Inflammatory macrophage treated with lipopolysaccharide for 4 hours (primary cell): ENCODE measurements around the gene CYTL1.
"Not testable (repeated sequence)": the region's sequence is repeated elsewhere in the genome, so short reads cannot be mapped to it uniquely, and the experiment has no call there.

Experiments
- DNase-seq: peaks from one replicate; pipeline ENCODE4 v3.0.0-alpha.2; 2020

CYTL1 gene

GRCh38 chr4:4996935-4997334 is 22.3 kb downstream of the CYTL1 start:
- not testable (repeated sequence) for DNase-seq

GRCh38 chr4:4995908-4996265 is 23.4 kb downstream of the CYTL1 start:
- no peak for DNase-seq

GRCh38 chr4:4995103-4995907 is 24.0 kb downstream of the CYTL1 start:
- DNase-seq: peak; percentile 66

DNA sequence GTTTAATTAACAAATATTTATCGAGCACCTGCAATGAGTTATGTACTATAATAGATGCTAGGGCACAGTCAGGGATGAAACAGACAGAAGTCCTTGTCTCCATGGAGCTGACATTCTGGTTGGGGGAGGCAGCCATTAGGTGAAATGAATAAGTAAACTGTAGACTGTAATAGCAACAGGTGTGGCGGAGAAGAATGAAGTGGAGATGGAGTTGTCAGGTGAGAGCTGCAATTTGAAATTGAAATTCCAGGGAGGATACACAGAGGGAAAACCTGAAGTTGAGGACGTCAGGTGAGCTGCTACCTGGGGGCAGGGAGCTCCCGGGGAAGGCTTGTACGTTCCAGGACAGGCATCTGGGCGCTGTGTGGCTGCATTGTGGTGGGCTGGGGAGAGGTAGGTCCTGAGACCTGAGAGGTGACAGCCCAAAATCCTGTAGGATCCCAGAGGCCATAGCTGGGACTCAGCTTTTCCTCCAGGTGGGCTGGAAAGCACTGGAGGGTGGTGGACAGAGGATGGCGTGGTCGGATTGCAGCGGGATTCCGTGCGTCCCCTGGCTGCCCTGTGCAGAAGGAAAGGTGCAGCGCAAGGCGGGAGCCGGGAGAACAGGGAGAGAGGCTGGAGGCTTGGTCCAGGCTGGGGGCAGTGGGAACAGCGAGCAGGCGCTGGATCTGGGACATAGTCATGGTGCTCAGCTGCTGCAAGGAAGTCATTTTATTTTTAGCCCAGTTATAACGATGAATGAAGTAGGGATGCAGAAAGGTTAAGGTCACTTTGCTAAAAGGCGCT is 24.8 kb downstream of the CYTL1 start:
- DNase-seq: no peak

DNA sequence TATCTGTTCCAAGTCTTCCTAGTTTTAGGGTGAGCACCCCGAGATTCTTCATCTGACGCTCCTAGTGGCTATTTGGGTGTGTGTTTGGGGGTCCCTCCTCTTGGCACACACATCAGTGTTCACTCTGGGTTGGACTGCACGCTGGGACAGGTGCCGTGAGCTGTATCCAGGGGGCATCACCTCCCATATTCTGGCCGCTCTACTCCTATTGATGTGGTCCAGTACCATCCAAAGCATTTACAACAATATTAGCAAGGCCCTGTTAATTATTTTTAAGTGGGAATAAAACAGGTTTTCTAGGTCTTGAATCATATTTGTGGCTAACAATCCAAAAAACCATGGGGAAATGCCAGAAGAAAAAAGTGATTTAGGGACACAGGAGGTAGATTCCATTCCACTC is 26.4 kb downstream of the CYTL1 start:
- no peak for DNase-seq

DNA sequence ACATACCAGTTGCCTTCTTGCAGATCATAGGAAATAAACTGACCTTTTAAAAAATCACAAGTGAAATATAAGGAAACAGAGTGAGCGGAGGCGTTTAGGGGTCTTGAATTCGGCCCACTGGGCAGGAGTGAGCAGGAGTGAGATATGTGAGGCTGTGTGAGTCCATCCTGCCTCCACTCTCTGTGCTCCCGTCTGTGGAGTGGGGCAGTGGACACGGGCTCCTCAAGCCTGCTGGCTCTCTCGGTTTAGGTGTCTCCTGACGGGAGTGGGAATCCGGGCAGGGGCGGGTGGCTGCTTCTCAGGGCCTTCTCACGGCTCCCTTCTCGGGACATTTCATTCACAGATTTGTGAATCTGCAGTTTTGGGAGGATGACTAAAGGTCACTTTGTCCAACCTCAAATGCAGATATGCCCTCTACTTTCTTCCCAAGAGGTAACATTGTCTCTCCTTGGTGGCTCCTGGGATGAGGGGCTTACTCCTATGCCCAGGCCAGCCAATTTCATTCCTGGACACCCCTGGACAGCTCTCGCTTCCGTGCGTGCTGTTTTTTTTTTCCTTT is 27.6 kb downstream of the CYTL1 start:
- DNase-seq: no peak

GRCh38 chr4:4990857-4991540 is 28.3 kb downstream of the CYTL1 start:
- DNase-seq: no peak

GRCh38 chr4:4990329-4990728 is 28.9 kb downstream of the CYTL1 start:
- DNase-seq: no peak

DNA sequence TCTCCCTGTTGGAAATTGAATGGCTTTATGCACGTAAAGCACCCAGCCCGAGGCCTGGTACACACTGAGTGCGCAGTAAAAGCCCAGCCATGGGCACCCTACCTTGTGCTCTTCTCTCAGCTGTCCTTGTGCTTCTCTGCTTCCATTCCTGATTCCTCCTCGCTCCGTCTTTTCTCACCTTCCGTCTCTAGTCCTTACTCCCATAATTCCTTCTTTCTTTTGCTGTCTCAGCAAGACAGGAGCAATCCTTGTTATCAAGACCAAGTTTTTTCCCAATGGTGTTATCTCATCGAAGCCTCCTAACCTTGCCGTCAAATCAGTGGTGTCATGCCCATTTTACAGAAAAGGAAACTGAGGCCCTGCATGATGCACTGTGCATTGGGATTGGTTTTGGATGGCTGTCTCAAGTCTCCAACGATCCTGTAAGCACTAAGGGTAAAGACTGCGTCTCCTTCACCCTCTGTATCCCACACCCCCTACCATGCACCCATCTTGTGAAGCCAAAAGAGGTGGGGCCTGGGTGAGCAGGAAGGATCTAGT is 30.1 kb downstream of the CYTL1 start:
- DNase-seq: no peak

DNA sequence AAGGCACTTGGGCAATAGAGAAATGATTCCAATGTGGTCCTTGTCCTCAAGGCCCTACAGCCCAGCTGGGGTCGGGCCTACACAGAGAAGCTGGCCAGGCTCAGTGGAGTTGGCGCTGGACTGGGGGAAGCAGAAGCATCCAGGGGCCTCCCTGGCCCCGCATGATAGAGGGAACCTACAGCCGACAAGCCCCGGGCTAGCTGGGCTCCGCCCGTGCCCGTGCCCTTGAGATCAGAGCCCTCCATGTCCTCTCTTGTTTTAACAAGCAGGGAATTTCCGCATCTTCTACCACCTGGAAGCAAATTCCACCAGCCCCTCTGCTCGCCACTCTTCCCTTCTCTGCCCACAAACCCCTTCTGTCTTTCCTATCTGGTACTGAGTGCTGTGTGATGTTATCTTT is 31.6 kb downstream of the CYTL1 start:
- no peak for DNase-seq

DNA sequence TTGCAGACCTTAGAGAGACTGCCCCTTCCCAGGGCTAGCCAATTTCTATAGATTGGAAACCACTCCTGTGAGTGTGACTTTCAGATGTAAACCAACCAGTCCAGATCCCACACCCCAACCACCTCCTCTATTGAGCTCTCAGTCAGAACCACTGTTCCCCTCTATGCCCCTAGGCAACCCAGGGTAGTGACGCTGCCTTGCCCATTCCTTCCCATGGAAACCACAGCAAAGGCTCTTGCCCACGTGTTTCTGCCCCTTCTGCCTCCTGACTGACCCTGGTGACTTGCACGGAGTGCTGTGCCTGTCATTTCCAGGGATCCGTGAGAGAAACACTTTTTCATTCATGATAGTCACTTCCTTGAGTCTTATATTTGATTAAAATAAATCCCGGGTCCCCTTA is 32.4 kb downstream of the CYTL1 start:
- DNase-seq: no peak

- no peak for DNase-seq
Measured at GRCh38 chr4:4985844-4986243, 33.4 kb downstream of the CYTL1 start.

DNA sequence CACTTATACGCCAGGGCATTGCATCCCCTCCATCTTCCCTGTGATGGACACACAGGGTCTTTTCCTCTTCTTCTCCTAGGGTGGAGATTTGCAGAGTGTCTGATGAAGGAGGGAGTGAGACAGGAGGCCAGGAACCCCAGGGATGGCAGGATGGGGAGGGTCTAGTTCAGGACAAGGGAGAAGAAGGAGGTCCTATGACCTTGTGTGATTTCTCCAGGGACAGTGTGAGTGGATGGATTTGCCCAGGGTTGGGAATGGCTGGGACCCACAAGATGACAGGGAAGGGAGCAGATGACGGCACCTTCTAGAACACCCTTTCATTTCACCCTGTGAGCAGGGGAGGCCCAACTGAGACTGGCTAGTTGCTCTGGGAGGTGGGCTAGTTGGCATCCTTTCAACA is 34.2 kb downstream of the CYTL1 start:
- no peak for DNase-seq

GRCh38 chr4:4984186-4984585 is 35.1 kb downstream of the CYTL1 start:
- no peak for DNase-seq

DNA sequence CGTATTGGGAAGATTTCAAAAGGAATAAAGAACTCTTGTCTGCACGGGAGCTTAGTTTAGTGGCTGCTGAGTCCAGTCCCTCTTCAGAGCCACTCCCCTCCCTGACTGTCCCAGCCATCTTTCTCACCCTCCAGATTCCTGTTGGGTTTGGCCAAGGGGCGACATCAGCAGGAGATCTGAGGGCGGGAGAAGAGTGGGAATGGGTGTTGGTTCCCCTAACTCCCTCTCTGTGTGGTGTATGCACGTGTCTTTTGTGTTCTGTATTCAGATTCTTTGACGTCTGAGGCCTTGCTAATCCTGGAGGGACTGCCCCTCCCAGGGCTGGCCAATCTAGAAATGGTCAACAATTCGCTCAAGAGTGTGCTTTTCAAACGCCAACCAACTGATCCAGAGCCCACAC is 37.4 kb downstream of the CYTL1 start:
- DNase-seq: no peak

- no peak for DNase-seq
Measured at GRCh38 chr4:4981427-4981826, 37.8 kb downstream of the CYTL1 start.

DNA sequence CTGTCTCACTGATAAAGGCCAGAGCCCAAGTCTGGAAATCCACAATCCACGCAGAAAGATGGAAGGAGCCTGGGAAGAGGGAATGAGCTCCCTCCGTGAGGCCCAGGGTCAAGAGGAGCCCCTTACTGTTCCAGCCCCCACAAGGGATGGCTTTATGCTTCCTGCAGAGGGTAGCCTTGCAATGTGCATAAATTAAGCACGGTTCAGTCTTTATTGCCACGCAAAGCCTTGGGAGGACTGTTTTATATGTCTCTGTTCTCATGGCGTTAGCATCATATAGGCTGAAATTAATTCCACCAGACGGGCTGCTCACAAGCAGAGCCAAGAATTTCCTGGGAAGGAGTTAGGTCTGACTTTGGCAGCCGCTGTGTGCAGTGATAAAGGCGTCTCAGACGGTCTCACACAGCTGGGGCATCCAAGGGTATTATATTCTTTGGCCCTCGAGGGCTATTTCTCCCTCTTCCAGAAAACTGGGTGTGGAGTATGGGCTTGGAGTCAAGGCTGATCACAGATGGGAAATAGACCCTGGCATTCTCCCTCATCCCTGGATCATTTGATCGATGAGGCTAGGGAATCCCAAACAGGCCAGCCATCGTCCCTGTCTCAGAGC is 38.5 kb downstream of the CYTL1 start:
- DNase-seq: no peak

GRCh38 chr4:4979971-4980370 is 39.3 kb downstream of the CYTL1 start:
- DNase-seq: no peak

- DNase-seq: no peak
Measured at GRCh38 chr4:4974727-4975126, 44.5 kb downstream of the CYTL1 start.

GRCh38 chr4:4971796-4972195 is 47.5 kb downstream of the CYTL1 start:
- DNase-seq: no peak

DNA sequence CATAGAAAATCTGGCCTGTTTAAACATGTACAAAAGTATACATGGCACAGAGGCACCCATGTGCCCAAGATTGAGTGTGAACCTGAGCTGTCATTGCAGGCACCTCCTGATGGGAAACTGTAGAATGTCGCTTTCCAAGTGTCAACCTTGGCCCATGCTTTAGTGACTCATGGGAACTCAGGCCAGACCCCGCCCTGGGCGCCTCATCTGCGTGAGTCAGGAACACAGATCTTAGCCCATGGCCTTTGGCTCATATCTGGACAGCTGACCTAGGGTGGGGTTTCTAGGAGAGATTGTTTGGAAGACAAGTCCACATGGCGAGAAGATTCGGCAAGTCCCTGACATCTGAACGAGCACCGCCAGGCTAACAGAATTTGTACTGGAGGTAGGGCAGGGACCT is 50.0 kb downstream of the CYTL1 start:
- DNase-seq: no peak

GRCh38 chr4:4968161-4968725 is 51.0 kb downstream of the CYTL1 start:
- no peak for DNase-seq
